ENCODE measurements around the gene CDKN2B-AS1. TPM values are rescaled to one million over a fixed set of nuclear protein-coding genes. Genes with fewer than 3 reads are reported as not detected.

The CDKN2B-AS1 gene
- total RNA-seq, 1 experiment from 2014 or later = 0.24 TPM

DNA sequence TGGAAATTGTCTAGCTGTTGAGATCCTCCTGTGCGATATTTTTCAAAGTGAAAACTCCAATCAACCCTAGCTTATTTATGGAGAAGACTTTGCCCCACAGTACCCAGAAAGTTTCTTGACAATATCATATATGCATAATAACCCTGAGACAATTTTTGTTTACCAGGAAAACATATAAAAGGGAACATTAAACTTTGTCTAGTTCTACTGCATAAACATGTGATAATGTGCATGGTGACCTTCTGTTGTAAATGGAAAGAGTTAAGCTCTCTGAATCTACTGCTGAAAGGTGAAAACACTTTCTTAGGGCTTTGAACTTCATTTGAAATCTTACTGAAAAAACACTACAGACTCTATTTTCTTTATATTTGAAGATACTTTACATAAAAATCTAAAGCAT is 46.8 kb downstream of the CDKN2B-AS1 start:
- no peak overlapping the region for H3K27ac Mint-ChIP-seq
- POLR2A ChIA-PET = no interaction called here
- DNase-seq (ENCODE audit: low spot score) (no peak), ATAC-seq (no peak)
- CTCF ChIA-PET = interaction anchor here (0.8 to 2.3 kb wide), 4 partner anchors 33 to 202 kb away, joined by 3 to 6 read pairs (median 4); partner anchors contain the start of gene CDKN2B
- H3K36me3 Mint-ChIP-seq = no peaks in the 10 kb centered on the region
- no peaks in the 10 kb centered on the region for H3K27me3 Mint-ChIP-seq (ENCODE audit: low read depth)
- H3K4me3 Mint-ChIP-seq = no peak overlapping the region
- 0 out of 2 replicates have a peak, but pooled peaks cover 6% of the 10 kb centered on the region for H3K4me1 Mint-ChIP-seq
- H3K9me3 Mint-ChIP-seq = no peaks in the 10 kb centered on the region
- TF ChIP-seq SOX15 (CRISPR knock-in tag; IDR thresholded peaks at IDR 0.05) (no peak), RORB (CRISPR knock-in tag; IDR thresholded peaks at IDR 0.05) (no peak), HMGA2 (CRISPR knock-in tag; IDR thresholded peaks at IDR 0.05) (no peak), SMAD4 (CRISPR knock-in tag; IDR thresholded peaks at IDR 0.05) (no peak), MXD4 (CRISPR knock-in tag; IDR thresholded peaks at IDR 0.05; ENCODE audit: borderline replicate concordance) (no peak), NR2C2 (CRISPR knock-in tag; IDR thresholded peaks at IDR 0.05) (no peak), ZNF416 (CRISPR knock-in tag; IDR thresholded peaks at IDR 0.05) (no peak)
- TF ChIP-seq, protein P1, sequence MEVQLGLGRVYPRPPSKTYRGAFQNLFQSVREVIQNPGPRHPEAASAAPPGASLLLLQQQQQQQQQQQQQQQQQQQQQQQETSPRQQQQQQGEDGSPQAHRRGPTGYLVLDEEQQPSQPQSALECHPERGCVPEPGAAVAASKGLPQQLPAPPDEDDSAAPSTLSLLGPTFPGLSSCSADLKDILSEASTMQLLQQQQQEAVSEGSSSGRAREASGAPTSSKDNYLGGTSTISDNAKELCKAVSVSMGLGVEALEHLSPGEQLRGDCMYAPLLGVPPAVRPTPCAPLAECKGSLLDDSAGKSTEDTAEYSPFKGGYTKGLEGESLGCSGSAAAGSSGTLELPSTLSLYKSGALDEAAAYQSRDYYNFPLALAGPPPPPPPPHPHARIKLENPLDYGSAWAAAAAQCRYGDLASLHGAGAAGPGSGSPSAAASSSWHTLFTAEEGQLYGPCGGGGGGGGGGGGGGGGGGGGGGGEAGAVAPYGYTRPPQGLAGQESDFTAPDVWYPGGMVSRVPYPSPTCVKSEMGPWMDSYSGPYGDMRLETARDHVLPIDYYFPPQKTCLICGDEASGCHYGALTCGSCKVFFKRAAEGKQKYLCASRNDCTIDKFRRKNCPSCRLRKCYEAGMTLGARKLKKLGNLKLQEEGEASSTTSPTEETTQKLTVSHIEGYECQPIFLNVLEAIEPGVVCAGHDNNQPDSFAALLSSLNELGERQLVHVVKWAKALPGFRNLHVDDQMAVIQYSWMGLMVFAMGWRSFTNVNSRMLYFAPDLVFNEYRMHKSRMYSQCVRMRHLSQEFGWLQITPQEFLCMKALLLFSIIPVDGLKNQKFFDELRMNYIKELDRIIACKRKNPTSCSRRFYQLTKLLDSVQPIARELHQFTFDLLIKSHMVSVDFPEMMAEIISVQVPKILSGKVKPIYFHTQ (CRISPR knock-in tag; IDR thresholded peaks at IDR 0.05) = no peak
- TF ChIP-seq, protein P2, sequence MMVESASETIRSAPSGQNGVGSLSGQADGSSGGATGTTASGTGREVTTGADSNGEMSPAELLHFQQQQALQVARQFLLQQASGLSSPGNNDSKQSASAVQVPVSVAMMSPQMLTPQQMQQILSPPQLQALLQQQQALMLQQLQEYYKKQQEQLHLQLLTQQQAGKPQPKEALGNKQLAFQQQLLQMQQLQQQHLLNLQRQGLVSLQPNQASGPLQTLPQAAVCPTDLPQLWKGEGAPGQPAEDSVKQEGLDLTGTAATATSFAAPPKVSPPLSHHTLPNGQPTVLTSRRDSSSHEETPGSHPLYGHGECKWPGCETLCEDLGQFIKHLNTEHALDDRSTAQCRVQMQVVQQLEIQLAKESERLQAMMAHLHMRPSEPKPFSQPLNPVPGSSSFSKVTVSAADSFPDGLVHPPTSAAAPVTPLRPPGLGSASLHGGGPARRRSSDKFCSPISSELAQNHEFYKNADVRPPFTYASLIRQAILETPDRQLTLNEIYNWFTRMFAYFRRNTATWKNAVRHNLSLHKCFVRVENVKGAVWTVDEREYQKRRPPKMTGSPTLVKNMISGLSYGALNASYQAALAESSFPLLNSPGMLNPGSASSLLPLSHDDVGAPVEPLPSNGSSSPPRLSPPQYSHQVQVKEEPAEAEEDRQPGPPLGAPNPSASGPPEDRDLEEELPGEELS (CRISPR knock-in tag; IDR thresholded peaks at IDR 0.05) = no peak
- TF ChIP-seq, protein P3, sequence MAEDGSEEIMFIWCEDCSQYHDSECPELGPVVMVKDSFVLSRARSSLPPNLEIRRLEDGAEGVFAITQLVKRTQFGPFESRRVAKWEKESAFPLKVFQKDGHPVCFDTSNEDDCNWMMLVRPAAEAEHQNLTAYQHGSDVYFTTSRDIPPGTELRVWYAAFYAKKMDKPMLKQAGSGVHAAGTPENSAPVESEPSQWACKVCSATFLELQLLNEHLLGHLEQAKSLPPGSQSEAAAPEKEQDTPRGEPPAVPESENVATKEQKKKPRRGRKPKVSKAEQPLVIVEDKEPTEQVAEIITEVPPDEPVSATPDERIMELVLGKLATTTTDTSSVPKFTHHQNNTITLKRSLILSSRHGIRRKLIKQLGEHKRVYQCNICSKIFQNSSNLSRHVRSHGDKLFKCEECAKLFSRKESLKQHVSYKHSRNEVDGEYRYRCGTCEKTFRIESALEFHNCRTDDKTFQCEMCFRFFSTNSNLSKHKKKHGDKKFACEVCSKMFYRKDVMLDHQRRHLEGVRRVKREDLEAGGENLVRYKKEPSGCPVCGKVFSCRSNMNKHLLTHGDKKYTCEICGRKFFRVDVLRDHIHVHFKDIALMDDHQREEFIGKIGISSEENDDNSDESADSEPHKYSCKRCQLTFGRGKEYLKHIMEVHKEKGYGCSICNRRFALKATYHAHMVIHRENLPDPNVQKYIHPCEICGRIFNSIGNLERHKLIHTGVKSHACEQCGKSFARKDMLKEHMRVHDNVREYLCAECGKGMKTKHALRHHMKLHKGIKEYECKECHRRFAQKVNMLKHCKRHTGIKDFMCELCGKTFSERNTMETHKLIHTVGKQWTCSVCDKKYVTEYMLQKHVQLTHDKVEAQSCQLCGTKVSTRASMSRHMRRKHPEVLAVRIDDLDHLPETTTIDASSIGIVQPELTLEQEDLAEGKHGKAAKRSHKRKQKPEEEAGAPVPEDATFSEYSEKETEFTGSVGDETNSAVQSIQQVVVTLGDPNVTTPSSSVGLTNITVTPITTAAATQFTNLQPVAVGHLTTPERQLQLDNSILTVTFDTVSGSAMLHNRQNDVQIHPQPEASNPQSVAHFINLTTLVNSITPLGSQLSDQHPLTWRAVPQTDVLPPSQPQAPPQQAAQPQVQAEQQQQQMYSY (CRISPR knock-in tag; IDR thresholded peaks at IDR 0.05) = no peak
- TF ChIP-seq, protein P4, sequence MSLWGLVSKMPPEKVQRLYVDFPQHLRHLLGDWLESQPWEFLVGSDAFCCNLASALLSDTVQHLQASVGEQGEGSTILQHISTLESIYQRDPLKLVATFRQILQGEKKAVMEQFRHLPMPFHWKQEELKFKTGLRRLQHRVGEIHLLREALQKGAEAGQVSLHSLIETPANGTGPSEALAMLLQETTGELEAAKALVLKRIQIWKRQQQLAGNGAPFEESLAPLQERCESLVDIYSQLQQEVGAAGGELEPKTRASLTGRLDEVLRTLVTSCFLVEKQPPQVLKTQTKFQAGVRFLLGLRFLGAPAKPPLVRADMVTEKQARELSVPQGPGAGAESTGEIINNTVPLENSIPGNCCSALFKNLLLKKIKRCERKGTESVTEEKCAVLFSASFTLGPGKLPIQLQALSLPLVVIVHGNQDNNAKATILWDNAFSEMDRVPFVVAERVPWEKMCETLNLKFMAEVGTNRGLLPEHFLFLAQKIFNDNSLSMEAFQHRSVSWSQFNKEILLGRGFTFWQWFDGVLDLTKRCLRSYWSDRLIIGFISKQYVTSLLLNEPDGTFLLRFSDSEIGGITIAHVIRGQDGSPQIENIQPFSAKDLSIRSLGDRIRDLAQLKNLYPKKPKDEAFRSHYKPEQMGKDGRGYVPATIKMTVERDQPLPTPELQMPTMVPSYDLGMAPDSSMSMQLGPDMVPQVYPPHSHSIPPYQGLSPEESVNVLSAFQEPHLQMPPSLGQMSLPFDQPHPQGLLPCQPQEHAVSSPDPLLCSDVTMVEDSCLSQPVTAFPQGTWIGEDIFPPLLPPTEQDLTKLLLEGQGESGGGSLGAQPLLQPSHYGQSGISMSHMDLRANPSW (CRISPR knock-in tag; conservative IDR thresholded peaks at IDR 0.05; ENCODE audit: low read depth) = no peak
- TF ChIP-seq, protein P5, sequence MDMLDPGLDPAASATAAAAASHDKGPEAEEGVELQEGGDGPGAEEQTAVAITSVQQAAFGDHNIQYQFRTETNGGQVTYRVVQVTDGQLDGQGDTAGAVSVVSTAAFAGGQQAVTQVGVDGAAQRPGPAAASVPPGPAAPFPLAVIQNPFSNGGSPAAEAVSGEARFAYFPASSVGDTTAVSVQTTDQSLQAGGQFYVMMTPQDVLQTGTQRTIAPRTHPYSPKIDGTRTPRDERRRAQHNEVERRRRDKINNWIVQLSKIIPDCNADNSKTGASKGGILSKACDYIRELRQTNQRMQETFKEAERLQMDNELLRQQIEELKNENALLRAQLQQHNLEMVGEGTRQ (CRISPR knock-in tag; IDR thresholded peaks at IDR 0.05) = no peak
- TF ChIP-seq, protein P6, sequence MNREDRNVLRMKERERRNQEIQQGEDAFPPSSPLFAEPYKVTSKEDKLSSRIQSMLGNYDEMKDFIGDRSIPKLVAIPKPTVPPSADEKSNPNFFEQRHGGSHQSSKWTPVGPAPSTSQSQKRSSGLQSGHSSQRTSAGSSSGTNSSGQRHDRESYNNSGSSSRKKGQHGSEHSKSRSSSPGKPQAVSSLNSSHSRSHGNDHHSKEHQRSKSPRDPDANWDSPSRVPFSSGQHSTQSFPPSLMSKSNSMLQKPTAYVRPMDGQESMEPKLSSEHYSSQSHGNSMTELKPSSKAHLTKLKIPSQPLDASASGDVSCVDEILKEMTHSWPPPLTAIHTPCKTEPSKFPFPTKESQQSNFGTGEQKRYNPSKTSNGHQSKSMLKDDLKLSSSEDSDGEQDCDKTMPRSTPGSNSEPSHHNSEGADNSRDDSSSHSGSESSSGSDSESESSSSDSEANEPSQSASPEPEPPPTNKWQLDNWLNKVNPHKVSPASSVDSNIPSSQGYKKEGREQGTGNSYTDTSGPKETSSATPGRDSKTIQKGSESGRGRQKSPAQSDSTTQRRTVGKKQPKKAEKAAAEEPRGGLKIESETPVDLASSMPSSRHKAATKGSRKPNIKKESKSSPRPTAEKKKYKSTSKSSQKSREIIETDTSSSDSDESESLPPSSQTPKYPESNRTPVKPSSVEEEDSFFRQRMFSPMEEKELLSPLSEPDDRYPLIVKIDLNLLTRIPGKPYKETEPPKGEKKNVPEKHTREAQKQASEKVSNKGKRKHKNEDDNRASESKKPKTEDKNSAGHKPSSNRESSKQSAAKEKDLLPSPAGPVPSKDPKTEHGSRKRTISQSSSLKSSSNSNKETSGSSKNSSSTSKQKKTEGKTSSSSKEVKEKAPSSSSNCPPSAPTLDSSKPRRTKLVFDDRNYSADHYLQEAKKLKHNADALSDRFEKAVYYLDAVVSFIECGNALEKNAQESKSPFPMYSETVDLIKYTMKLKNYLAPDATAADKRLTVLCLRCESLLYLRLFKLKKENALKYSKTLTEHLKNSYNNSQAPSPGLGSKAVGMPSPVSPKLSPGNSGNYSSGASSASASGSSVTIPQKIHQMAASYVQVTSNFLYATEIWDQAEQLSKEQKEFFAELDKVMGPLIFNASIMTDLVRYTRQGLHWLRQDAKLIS (CRISPR knock-in tag; IDR thresholded peaks at IDR 0.05; ENCODE audit: borderline replicate concordance) = no peak
- TF ChIP-seq, protein P7, sequence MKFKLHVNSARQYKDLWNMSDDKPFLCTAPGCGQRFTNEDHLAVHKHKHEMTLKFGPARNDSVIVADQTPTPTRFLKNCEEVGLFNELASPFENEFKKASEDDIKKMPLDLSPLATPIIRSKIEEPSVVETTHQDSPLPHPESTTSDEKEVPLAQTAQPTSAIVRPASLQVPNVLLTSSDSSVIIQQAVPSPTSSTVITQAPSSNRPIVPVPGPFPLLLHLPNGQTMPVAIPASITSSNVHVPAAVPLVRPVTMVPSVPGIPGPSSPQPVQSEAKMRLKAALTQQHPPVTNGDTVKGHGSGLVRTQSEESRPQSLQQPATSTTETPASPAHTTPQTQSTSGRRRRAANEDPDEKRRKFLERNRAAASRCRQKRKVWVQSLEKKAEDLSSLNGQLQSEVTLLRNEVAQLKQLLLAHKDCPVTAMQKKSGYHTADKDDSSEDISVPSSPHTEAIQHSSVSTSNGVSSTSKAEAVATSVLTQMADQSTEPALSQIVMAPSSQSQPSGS (CRISPR knock-in tag; IDR thresholded peaks at IDR 0.05; ENCODE audit: borderline replicate concordance, low read depth) = no peak
- TF ChIP-seq, protein P8, sequence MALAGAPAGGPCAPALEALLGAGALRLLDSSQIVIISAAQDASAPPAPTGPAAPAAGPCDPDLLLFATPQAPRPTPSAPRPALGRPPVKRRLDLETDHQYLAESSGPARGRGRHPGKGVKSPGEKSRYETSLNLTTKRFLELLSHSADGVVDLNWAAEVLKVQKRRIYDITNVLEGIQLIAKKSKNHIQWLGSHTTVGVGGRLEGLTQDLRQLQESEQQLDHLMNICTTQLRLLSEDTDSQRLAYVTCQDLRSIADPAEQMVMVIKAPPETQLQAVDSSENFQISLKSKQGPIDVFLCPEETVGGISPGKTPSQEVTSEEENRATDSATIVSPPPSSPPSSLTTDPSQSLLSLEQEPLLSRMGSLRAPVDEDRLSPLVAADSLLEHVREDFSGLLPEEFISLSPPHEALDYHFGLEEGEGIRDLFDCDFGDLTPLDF (CRISPR knock-in tag; IDR thresholded peaks at IDR 0.05) = no peak
- TF ChIP-seq, protein P9, sequence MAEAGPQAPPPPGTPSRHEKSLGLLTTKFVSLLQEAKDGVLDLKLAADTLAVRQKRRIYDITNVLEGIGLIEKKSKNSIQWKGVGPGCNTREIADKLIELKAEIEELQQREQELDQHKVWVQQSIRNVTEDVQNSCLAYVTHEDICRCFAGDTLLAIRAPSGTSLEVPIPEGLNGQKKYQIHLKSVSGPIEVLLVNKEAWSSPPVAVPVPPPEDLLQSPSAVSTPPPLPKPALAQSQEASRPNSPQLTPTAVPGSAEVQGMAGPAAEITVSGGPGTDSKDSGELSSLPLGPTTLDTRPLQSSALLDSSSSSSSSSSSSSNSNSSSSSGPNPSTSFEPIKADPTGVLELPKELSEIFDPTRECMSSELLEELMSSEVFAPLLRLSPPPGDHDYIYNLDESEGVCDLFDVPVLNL (CRISPR knock-in tag; IDR thresholded peaks at IDR 0.05; ENCODE audit: borderline replicate concordance, low read depth) = no peak
